A549 treated with Hydrocortisone at 1 μM for 4 hours (cell line): ENCODE measurements around the gene ZNF154. TPM values are rescaled to one million over a fixed set of nuclear protein-coding genes. Genes with fewer than 3 reads are reported as not detected.

ENCODE experiments used
- total RNA-seq: library from RNA; stranded (reverse); fragments of 200-300 nt; extraction: Qiagen RNA extraction; gene quantifications from 5 replicates; pipeline ENCODE4 v1.2.3, GENCODE V29; 2022

Gene ZNF154
- not detected in 5 replicates for total RNA-seq

GRCh38 chr19:57708641-57709361 lies at the start of gene ZNF154:
TSS of gene ZNF154 (minus strand) at chr19:57709204. CDS start at chr19:57708971, 233 bp downstream.

GRCh38 chr19:57746580-57747471 lies 37.8 kb upstream of the ZNF154 start, which contains the start of gene ZNF776:
TSS of gene ZNF776 (plus strand) at chr19:57746815. CDS start at chr19:57747059, 244 bp downstream.

GRCh38 chr19:57668635-57669034 lies 40.4 kb downstream of the ZNF154 start, which contains the start of gene ZSCAN4:
TSS of gene ZSCAN4 (plus strand) at chr19:57668935. CDS start at chr19:57676146, 7,211 bp downstream.

Other genes with a start within 250 kb of the ZNF154 start
- gene ZNF772, start 231.6 kb downstream of the ZNF154 start, total RNA-seq, result 1.0 to 2.9 TPM (median 1.4 TPM) in 5 replicates
- gene ZNF419, start 221.5 kb downstream of the ZNF154 start, total RNA-seq, result 6.1 to 7.8 TPM (median 6.5 TPM) in 5 replicates
- 4.4 to 7.4 TPM (median 4.7 TPM) in 5 replicates for gene ZNF773, start 209.3 kb downstream of the ZNF154 start, total RNA-seq
- gene ZNF549, start 181.8 kb downstream of the ZNF154 start, total RNA-seq, result 1.3 to 2.2 TPM (median 1.7 TPM) in 5 replicates
- gene ZNF550, start 149.3 kb downstream of the ZNF154 start, total RNA-seq, result 2.1 to 4.0 TPM (median 3.6 TPM) in 5 replicates
- 3.6 to 4.9 TPM (median 4.5 TPM) in 5 replicates for gene ZNF416, start 130.3 kb downstream of the ZNF154 start, total RNA-seq
- 0.03 TPM in 1 of 5 replicates, not detected in the others for gene ZIK1, start 125.1 kb downstream of the ZNF154 start, total RNA-seq
- 4.6 to 5.8 TPM (median 4.7 TPM) in 5 replicates for gene ZNF530, start 109.3 kb downstream of the ZNF154 start, total RNA-seq
- gene ZNF134, start 95.0 kb downstream of the ZNF154 start, total RNA-seq, result 6.8 to 9.3 TPM (median 8.4 TPM) in 5 replicates
- 5.0 to 7.6 TPM (median 5.9 TPM) in 5 replicates for gene ZNF211, start 76.0 kb downstream of the ZNF154 start, total RNA-seq
- gene ZSCAN4, start 40.3 kb downstream of the ZNF154 start, total RNA-seq, result not detected in 5 replicates
- gene ZNF551, start 27.2 kb downstream of the ZNF154 start, total RNA-seq, result 4.3 to 6.1 TPM (median 5.5 TPM) in 5 replicates
- 0.84 to 1.2 TPM (median 0.98 TPM) in 5 replicates for gene ZNF671, start 18.4 kb upstream of the ZNF154 start, total RNA-seq
- gene ZNF776, start 37.6 kb upstream of the ZNF154 start, total RNA-seq, result 4.3 to 6.3 TPM (median 5.8 TPM) in 5 replicates
- gene ZNF586, start 60.5 kb upstream of the ZNF154 start, total RNA-seq, result 5.8 to 8.1 TPM (median 6.8 TPM) in 5 replicates
- gene ZNF552, start 105.7 kb upstream of the ZNF154 start, total RNA-seq, result 4.2 to 6.7 TPM (median 5.7 TPM) in 5 replicates
- 6.6 to 10.8 TPM (median 6.9 TPM) in 5 replicates for gene ZNF587B, start 121.1 kb upstream of the ZNF154 start, total RNA-seq
- 5.2 to 8.3 TPM (median 6.1 TPM) in 5 replicates for gene ZNF587, start 140.7 kb upstream of the ZNF154 start, total RNA-seq
- gene ZNF814, start 179.8 kb upstream of the ZNF154 start, total RNA-seq, result 1.5 to 2.6 TPM (median 2.0 TPM) in 5 replicates
- 2.5 to 5.8 TPM (median 3.5 TPM) in 5 replicates for gene ZNF417, start 207.4 kb upstream of the ZNF154 start, total RNA-seq
- 1.0 to 1.6 TPM (median 1.4 TPM) in 5 replicates for gene ZNF418, start 226.2 kb upstream of the ZNF154 start, total RNA-seq
- 0.66 to 1.3 TPM (median 1.1 TPM) in 5 replicates for gene ZNF256, start 238.5 kb upstream of the ZNF154 start, total RNA-seq